HG02981 (cell line): ENCODE data around the gene PDE4DIP.
"Not testable (repeated sequence)": the region's sequence is repeated elsewhere in the genome, so short reads cannot be mapped to it uniquely, and the experiment has no call there.

Source experiments
- ATAC-seq: cut with Tn5 transposase; IDR thresholded peaks from one replicate; pipeline ENCODE4 v1.9.1; 2021; ENCODE audit warnings: mild to moderate bottlenecking, moderate library complexity; ENCODE audit not compliant: unreplicated experiment

Gene PDE4DIP

DNA sequence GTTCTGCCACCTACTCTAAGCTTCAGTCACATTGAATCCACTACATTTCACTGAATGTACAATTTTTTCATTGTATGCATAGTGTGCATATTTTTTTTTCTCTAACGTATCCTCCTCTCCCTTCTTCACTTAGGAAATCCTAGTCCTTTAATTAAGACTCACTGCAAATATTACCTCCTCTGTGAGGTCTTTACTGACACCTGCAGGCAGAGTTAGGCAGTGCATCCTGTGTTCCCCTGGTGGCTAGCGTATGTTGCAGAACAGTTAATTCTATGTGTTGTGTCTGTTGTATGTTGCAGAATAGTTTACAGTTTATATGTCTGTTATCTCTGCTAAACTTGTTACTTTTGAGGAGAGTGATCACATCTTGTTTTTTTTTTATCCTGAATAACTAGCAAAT, 121.9 kb downstream of the PDE4DIP start:
- ATAC-seq: not testable (repeated sequence)

DNA sequence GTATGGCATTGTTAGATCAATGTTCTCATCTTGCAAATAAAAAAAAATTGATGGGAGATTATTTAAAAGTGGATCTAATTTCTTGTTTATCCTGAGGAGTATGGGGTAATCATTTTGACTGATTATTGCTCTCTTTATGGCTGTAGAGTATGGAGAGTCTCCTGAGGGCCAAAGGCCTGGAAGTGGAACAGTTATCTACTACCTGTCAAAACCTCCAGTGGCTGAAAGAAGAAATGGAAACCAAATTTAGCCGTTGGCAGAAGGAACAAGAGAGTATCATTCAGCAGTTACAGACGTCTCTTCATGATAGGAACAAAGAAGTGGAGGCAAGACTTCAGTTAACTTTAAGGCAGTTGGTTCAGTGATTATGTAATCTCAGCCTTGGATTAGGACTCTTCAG, 123.4 kb downstream of the PDE4DIP start:
- not testable (repeated sequence) for ATAC-seq

DNA sequence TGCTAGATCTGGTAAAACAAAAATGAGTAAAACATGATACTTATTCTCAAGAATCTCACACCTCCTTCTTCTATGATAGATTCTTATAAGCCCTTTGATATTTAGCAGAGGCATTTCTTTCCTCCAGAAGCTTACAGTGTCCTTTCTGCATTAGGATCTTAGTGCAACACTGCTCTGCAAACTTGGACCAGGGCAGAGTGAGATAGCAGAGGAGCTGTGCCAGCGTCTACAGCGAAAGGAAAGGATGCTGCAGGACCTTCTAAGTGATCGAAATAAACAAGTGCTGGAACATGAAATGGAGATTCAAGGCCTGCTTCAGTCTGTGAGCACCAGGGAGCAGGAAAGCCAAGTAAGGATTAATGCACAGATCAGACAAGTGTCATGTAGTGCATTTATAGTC, 124.5 kb downstream of the PDE4DIP start:
- ATAC-seq: not testable (repeated sequence)

DNA sequence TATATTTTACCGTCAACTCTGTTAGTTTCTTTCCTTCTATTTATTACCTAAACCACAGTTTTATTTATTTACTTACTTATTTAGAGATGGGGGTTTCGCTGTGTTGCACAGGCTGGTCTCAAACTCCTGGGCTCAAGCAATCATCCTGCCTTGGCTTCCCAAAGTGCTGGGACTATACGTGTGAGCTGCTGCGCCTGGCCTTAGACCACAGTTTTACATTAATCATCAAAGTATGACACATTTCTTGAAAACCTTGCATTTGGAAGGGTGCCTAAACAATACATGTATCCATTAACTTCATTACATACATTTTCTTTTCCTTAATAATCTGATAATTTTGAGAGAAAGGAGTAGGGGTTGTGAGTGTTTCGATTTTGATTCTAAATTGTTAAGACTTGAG, 124.9 kb downstream of the PDE4DIP start:
- ATAC-seq: not testable (repeated sequence)

DNA sequence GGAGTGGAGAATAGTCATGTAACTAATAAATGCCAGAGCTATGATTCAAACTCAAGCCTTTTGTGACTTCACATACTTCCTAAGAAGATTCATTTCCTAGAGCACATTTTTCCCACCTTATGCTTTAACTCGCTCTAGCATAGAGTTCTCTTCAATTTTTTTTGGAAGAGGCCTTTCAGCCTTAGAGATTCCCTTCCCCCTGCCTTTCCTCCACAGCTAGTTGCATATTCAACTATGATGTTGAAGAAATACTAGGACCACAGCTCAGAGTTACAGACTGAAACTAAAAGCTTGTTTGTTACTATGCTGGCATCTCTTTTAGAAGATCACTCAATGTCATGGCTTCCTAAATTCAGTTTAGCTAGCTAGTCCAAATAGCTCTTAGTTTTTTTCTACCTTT, 131.2 kb downstream of the PDE4DIP start:
- ATAC-seq: peak; percentile 48

DNA sequence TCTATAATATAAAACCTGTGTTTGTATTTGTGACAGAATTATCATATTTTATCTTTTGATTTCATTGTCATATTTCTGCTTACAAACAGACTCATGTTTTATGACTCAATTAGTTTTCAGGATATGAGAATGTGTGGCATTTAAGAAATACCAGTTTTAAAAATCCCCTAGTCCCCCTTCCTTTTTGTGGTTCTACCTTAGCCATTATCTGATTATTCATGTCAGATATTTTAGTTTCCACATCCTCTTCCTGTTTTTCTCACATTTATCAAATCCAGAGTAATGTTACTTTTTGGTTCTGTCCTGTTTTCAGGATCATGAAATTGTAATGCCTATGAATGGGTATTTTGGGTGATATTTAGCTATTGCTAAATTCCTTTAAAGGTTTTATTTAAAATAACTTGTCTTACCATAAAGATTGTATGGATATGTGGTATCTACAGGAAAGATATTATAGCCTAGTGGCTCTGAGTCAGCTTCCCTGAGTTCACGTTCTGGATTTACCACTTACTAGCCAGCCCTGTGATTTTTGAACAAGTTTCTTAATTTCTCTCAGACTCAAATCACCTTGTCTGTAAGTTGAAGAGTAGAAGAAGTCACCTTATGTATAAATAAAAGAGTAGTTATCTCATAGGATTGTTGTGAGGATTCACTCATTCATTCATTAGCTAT, 131.8 kb downstream of the PDE4DIP start:
- ATAC-seq: peak; percentile 71

DNA sequence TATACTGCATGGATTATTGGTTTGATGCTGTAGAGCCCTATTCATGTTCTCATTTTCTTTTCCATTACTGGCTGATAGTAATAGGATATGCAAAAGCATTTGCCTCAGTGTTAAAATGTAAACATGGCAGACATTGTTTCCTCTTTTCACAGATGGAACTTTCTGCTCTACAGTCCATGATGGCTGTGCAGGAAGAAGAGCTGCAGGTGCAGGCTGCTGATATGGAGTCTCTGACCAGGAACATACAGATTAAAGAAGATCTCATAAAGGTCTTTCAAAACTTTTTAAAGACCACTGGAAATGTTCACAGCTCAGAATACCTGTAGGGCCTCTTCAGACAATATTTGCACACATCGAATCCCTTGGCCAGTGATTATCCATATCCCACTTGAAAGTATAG, 133.6 kb downstream of the PDE4DIP start:
- not testable (repeated sequence) for ATAC-seq

DNA sequence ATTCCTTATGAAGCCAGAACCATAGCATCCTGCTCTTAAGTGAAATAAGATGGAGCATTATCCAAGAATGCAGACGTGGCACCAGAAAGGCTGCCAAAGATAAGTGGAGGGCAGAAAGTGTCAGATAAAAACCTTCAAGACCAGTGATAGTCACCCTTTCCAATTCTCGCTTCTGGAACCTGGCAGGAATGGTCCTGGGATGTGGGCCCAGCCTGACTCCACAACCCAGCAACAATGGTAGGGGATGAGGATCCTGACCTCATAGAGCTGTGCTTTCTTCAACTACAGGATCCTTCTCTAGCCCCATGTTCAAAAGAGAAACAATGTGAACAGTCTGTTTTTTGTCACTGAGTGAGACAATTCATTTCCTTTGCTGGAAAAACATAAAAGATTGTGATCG, 145.2 kb downstream of the PDE4DIP start:
- ATAC-seq: not testable (repeated sequence)

DNA sequence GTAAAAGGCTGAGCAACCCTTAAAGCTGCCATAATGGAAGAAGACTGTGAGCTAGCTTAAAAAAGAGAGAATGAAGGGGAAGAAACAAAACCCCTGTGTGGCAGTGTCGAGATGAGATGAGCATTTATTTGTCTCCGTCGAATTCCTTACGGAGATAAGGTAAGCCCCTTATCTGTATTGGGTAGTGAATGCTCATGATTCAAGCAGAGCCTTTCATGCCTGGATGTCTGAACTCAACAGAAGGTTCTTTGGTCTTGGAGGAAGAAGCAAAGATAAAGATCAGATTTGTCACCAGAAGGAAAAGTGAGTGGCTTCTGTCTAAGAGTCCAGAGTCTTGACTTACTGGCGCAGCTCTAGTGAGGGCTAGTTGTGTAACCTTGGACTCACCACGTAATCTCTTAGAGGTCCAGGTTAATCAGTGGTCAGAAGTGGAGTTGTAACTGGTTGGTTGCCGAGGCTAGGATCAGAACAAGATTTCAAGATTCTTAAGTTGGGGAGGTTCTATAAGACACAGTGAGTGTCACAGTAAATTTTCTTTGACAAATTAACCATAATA, 146.1 kb downstream of the PDE4DIP start:
- ATAC-seq: not testable (repeated sequence)

DNA sequence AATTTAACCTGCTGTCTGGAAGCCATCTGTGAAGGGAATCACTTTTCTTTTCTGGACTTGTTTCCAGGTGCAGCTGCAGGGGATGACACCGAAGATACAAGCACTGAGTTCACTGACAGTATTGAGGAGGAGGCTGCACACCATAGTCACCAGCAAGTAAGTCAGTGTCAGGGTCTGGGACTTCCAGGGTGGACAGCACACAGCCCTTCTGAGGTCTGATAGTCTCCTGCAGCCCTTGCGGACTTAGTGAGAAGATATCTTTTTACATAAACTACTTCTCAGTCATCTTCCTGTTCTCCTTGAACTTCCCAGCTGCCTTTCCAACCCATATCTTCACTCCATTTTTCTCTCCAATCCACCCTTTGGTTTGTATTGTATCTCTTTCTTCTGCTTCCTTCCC, 147.6 kb downstream of the PDE4DIP start:
- ATAC-seq: not testable (repeated sequence)

DNA sequence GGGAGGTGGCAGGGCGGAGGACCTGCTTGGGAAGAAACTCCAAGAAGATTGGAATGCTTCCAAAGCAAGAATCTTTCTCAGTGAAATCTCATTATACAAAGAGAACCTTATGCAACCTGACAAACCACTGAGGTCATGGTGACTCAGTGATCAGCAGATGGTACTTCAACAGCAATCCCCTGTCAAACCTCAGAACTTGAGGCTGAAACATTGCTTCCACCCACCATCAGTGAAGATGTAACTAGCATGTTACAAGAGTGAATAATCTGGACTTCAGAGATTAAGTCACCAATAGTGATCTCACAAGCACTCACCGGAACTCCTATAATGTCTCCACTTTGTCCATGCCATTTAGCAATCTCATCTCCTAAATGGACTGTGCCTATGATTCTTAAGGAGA, 148.1 kb downstream of the PDE4DIP start:
- ATAC-seq: not testable (repeated sequence)

DNA sequence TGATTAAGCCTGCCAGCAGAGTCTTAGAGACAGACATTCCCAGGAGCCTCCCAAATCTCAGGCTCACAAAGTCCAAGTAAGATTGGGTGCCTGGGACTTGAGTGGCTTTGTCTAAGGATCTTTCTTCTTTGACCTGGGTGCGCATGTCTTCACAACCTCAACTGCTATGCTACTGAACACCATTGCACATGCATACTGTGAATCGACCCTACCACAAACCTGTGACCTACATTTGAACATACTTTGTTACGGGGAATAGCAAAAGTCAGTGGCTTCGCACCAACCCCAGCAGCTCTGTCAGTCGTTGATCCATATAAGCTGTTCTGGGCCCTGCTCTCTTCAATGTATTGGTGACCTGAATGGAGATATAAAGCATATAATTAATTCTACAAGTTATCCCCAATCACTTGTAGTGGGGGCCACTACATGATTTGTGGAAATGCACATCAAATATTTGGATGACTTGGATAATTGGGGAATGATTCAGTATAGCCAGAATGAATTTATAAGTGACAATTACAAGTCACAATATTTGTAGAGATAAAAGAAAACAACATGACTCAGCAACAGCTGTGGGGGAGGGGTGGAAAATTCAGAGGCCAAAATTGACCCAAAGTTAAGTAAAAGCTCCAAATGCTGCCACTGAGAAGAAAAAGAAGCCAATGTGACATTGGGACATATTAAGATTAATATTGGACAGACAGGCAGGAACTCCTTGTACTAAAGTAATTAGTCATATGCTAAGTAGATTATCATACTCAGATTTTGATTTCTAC, 152.4 kb downstream of the PDE4DIP start:
- not testable (repeated sequence) for ATAC-seq

DNA sequence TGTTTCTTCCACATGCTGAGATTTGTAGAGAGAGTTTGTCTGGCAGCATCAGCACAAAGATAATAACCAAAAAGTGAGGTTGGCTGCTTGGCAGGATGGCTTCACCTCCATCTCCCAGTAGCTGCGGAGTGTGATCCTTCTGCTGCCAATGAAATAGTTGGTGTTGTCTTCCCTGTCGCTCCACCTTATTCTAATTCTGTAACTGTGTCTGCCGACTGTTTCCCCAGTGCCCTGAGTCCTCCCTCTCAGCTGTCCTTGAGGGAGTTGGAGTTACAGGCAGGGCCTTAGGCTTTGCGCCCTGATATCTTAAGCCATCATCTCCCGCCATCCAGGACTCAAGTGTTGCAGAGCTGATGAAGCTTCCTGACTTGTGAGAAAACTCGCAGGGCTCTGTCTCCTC, 153.2 kb downstream of the PDE4DIP start:
- ATAC-seq: not testable (repeated sequence)

DNA sequence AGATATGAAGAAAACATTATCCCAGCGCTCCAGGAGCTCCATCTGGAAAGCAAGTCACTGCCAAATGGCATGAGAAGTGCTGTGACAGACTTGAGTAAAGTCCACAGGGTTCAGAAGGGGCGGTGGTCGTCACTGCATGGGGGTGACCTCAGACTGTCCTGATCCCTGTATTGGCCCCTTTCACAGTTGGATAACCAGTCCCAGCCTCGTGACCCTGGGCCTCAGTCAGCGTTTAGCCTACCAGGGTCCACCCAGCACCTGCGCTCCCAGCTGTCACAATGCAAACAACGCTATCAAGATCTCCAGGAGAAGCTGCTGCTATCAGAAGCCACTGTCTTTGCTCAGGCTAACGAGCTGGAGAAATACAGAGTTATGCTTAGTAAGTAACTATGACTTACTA, 158.4 kb downstream of the PDE4DIP start:
- not testable (repeated sequence) for ATAC-seq

DNA sequence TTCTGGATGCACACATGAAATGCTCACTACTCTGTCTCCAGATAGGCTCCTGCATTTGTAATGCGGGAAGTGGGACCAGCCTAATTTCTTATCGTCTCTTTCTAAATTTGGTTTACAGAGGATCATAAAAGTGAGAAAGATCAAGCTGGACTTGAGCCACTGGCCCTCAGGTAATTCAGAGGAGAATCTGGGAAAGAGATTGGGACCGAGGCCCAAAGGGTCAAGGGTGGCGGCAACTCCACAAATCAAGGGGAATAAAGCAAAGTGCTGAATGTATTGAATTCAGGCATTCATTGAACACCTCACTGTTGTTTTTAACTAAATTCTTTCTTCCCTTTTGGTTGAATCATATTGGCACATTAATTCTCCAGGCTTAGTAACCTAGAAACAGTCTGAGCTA, 164.1 kb downstream of the PDE4DIP start:
- ATAC-seq: not testable (repeated sequence)

DNA sequence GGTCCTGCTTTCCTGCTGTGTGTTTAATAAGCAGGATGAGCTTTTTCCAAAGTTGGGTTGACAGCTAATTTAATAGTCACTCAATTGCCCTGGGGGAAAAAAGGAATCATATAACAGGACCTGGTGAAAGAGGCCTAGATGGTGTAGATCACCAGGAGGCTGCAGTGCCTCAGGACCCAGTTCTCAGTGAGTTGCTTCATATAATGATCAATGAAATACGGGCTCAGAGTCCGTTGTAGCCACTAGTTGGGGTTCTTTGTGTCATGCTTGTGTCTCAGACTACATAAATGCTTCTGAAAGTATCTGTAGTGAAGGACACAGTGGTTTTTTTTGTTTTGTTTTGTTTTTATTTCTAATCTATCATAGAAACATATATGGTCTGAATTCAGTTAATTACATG, 164.5 kb downstream of the PDE4DIP start:
- not testable (repeated sequence) for ATAC-seq

DNA sequence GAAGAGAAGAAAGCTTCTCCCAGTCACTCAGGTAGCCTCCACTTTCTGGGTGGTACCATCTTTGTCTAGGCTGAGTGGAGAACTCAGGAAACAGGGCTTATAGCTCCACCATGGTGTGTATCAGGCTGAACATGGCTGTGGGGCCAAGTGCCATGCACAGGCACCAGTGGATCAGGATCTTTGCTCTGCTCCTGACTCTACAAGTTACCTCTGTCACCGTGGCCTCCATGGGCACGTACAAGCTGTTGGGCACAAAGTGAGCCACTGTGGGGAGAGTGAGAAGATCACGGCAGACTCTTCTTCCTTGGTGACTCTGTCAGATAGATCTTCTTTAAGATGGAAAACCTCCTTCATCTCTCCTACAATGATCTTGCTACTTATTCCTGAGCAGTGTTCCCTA, 165.5 kb downstream of the PDE4DIP start:
- not testable (repeated sequence) for ATAC-seq

DNA sequence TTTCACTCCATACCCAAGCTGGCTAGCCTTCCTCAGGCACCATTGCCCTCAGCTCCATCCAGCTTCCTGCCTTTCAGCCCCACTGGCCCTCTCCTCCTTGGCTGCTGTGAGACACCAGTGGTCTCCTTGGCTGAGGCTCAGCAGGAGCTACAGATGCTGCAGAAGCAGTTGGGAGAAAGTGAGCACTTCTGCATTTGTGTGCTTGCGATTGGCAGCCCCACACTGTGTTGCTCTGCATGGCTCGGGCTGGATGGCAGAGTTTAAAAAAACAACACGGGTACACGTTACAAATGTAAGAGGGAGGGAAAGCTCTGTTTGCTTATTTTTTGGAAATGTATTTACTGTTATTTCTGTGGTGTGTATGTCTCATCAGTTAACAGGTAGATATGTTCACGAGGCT, 168.4 kb downstream of the PDE4DIP start:
- not testable (repeated sequence) for ATAC-seq

DNA sequence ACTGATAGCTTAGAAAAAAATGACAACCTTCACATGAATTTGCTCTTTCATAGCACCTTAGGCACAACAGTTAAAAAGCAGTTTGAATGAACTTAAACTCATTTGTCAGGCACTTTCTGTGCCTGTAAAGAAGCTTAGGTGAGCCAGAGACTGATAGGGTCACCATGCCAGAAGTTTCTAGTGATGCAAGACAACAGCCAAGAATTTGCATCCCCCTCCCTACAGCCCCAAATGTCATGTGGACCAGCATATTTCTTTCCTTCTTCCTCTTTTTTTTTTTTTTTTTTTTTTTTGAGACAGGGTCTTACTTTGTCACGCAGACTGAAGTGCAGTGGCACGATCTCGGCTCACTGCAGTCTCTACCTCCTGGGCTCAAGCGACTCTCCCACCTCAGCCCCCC, 169.3 kb downstream of the PDE4DIP start:
- not testable (repeated sequence) for ATAC-seq

DNA sequence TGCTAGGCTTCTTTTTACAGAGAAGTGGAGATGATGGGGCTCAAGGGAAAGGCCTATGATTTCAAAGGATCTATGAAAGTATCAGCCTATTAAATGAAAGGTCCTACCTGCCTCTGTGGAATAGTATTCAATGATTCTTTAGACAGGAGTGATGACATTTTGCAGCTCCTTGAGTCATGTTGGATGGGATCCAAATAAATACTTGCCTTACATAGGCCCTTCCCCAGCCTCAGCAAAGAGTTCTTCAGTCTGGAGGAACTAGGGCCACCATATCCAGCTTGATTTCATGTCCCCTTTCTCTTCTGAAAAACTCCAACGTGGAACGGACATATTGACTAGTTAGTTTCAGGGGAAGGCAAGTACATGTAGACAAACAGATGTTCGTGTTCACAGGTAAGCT, 171.3 kb downstream of the PDE4DIP start:
- ATAC-seq: not testable (repeated sequence)

DNA sequence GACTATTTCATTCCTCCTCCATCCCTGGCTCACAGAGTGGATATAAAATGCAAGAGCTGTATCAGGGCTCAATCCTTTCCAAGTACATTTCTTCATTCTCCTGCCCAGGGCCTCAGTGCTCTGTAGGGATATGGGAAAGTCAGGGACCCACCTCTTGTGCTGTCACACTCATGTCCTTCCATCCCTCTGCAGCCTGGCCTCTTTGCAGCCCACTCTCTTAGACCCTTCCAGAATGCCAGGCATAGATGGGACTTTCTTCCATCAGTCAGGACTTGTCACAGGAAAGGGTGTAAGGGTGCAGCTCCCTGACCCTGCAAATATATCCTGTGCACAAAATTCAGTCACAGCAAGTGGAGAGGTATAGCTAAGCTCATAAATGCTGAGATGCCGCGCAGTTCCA, 172.4 kb downstream of the PDE4DIP start:
- ATAC-seq: not testable (repeated sequence)

DNA sequence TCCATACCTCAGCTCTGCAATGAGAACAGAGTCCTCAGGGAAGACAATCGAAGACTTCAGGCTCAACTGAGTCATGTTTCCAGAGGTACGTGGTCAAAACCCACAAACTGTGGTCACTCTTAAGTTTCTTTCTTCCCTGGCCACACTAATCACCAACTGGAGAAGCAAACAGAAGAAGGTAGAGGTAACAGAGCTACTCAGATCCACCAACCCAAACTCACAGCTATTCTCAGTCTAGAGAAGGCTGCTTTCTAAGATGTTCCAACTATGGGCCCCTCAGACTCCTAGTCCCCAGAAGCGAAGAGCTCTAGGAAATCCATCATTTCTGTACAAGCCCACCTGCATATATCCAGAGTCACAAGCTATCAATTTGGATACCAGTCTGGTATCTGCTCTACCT, 174.3 kb downstream of the PDE4DIP start:
- not testable (repeated sequence) for ATAC-seq
